Transverse colon (tissue), 4 donors: ENCODE results near the gene KRTAP10-1. TPM values are rescaled to one million over a fixed set of nuclear protein-coding genes. Genes with fewer than 3 reads are reported as not detected.

Source experiments
- DNase-seq: peaks from one replicate; pipeline ENCODE4 v3.0.0-alpha.2; 2019
- H3K27ac ChIP-seq, 4 donors: fragments of 200-600 bp; sonication (generic); 2 replicates each; pipeline ENCODE4 v1.5.1; 2016 to 2018; ENCODE audit warnings: inconsistent platforms in 4 of 4
- H3K27me3 ChIP-seq: fragments of 200-600 bp; sonication (generic); 2 replicates; pipeline ENCODE4 v1.5.1; 2017; ENCODE audit warnings: inconsistent platforms
- H3K36me3 ChIP-seq, 4 donors: fragments of 200-600 bp; sonication (generic); 2 replicates each; pipeline ENCODE4 v1.5.1; 2017 to 2019; ENCODE audit warnings: inconsistent platforms in 4 of 4
- H3K4me1 ChIP-seq, 4 donors: fragments of 200-600 bp; sonication (generic); 2 replicates each; pipeline ENCODE4 v1.5.1; 2017 to 2020; ENCODE audit warnings: inconsistent platforms in 4 of 4
- H3K4me3 ChIP-seq, 4 donors: fragments of 200-600 bp; sonication (generic); 1 replicate in 1 of 4; 2 replicates in 3 of 4; pipeline versions ENCODE4 v1.5.1 to v1.6.1; 2017 to 2019; ENCODE audit warnings: inconsistent platforms in 4 of 4
- H3K9me3 ChIP-seq, 2 donors: fragments of 200-600 bp; sonication (generic); 2 replicates each; pipeline ENCODE4 v1.5.1; 2017 to 2019; ENCODE audit warnings: inconsistent platforms in 2 of 2
- CTCF ChIP-seq, 5 experiments: fragments of 200-600 bp in 3 of 5; fragments of 450-650 bp in 2 of 5; sonication (generic) in 3 of 5; IDR thresholded peaks; 1 replicate in 2 of 5; 2 replicates in 3 of 5; pipeline ENCODE4 v1.5.1; 2016 to 2017; ENCODE audit warnings: antibody characterized with exemption in 5 of 5, inconsistent platforms in 3 of 5, mild to moderate bottlenecking in 2 of 5, moderate library complexity in 1 of 5
- EP300 ChIP-seq: sonication (generic); formaldehyde crosslinking; IDR thresholded peaks from one replicate; pipeline ENCODE4 v1.6.1; 2017; ENCODE audit warnings: antibody characterized with exemption, low read depth
- POLR2A ChIP-seq: fragments of 450-650 bp; IDR thresholded peaks from one replicate; pipeline ENCODE4 v1.6.1; 2016; ENCODE audit warnings: antibody characterized with exemption, mild to moderate bottlenecking, moderate library complexity
- POLR2AphosphoS5 ChIP-seq, 3 donors: sonication (generic); formaldehyde crosslinking; IDR thresholded peaks; one replicate each; pipeline ENCODE4 v1.6.1; 2016; ENCODE audit warnings: antibody characterized with exemption in 3 of 3
- WGBS, 2 donors: methylation state at CpG; one replicate each; pipeline ENCODE4 v1.1.5; 2018; ENCODE audit warnings: low coverage in 1 of 2; 5-methylcytosine and 5-hydroxymethylcytosine counted together
- in situ Hi-C, 4 donors: fragments of 200-750 bp; cut with MboI; loops; one replicate each; pipeline versions ENCODE4 v1.15.0 to v1.15.1; 2017; ENCODE audit warnings: low sequenced_read_pairs in 3 of 4, low pct_ligation_motif_present in 1 of 4, low pct_unique_long_range_greater_than_20kb in 1 of 4
- intact Hi-C: fragments of 100-400 bp; cut with DNase I; formaldehyde crosslinking; loops from one replicate; pipeline ENCODE4 v1.15.1; 2023; ENCODE audit warnings: low total_unique reads
- total RNA-seq, 4 donors: library from RNA; depleted of rRNA; stranded (reverse); fragments of >200 nt; gene quantifications; one replicate each; pipeline ENCODE4 v1.1.0, GENCODE V29; 2016

Gene KRTAP10-1
- total RNA-seq, 4 donors from 2014 or later, result not detected

DNA sequence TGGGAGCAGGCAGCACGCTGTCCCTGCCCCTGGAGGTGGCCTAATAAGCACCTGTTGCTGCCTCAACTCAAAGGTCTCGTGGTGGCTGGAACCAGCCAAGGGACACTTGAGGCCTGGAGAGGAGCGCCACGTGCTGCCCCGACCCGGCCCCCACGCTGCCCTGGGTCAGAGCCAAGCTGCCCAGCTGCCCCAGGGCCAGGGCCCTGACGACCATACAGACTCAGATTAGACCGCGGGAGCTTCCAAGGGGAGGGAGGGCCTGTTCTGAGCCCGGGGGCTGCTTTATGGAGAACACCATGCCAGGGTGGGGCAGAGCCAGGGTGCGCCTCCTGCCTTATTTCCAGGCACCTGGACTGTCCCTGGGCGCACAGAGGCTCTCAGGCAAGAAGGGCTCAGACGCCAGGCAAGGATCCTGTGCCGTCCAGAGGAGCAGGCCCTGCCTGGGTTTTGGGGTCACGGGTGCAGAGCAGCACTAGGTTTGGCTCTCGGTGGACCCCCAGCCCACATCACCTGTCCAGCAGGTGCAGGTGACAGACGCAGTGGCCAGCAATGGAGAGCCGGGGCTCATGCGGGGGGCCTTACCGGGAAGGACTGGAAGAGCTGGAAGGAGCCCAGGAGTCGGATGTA is 18.6 kb downstream of the KRTAP10-1 start:
- in situ Hi-C loops, result loop anchor here in 1 of 4 donors (25.0 kb wide), 1 partner anchor 266 kb away; no protein-coding TSS in a partner anchor

DNA sequence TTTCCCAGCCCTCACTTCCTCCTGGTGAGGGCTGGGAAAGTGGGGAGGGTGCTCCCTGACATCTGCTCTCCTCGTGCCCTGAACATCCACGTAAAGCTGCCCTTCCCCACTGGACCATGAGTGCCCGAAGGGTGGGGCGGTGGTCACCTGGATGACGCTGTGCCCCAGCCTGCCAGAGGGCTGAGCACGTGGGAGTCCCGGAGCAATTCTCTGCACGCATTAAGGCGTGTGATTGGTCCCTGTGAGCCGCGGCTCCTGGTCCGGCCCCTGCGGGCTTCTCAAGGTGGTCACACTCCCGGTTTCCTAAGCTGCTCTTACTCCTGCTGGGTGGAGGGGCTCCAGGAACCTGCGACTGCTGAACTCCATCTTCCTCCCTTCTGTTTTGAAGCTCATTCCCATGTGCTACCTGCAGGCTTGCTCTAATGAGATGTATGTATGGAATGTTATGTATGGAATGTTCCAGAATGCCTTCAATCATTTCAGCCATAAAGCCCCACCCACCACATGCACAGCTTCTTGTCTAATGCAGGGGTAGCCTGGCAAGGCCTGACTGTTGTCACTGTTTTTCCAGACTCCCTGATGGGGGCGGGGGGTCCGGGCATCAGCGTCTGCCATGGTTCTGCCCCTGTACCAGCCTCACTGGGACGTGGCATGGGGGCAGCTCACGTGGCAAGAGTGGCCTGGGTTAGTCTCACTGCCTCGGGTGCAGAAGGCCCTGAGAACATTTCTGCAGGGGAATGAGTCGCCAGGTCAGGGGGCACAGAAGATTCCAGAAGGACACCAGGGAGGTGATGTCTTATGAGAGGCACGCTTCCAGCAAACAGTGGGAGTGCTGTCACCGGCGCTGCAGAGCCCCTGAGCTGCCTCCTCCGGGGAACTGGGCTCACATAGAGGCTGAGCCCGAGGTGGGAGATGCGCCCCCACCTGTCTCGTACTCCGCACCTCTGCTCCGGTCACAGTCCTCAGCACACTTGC is 19.4 kb downstream of the KRTAP10-1 start:
- no peaks in the 10 kb centered on the region for H3K36me3 ChIP-seq
- no peaks in the 10 kb centered on the region for H3K9me3 ChIP-seq
- no peaks in the 10 kb centered on the region for H3K4me1 ChIP-seq
- intact Hi-C loops, result no loop called here
- H3K4me3 ChIP-seq, result no peak overlapping the region
- no peak overlapping the region for H3K27ac ChIP-seq
- H3K27me3 ChIP-seq, result no peaks in the 10 kb centered on the region
- no peak for DNase-seq
- in situ Hi-C loops, result loop anchor here in 1 of 4 donors (25.0 kb wide), 1 partner anchor 267 kb away; no protein-coding TSS in a partner anchor
- TF ChIP-seq CTCF (IDR thresholded peaks at IDR 0.05), result no peak
- WGBS, 2 donors, result 86% methylated on average over 31 of the region's 31 CpGs; no CpG with 5 or more reads in 1 of the 2 donors

More for the DNA sequence above, 18.6 kb downstream of the KRTAP10-1 start:
- TF ChIP-seq POLR2A (no peak), POLR2AphosphoS5 (IDR thresholded peaks at IDR 0.05) (no peak), EP300 (no peak), CTCF (IDR thresholded peaks at IDR 0.05) (no peak)
- Histone ChIP-seq H3K4me1 (no peaks in the 10 kb centered on the region), H3K27ac (no peak overlapping the region), H3K9me3 (no peaks in the 10 kb centered on the region), H3K4me3 (no peak overlapping the region), H3K36me3 (no peaks in the 10 kb centered on the region), H3K27me3 (no peaks in the 10 kb centered on the region)
- no peak for DNase-seq
- intact Hi-C loops, result no loop called here
- WGBS, 2 donors, result 83% methylated on average over 19 of the region's 22 CpGs; no CpG with 5 or more reads in 1 of the 2 donors

- TF ChIP-seq EP300 (no peak), POLR2A (no peak), CTCF (IDR thresholded peaks at IDR 0.05) (no peak), POLR2AphosphoS5 (IDR thresholded peaks at IDR 0.05) (no peak)
- Histone ChIP-seq H3K27ac (no peak overlapping the region), H3K4me1 (no peaks in the 10 kb centered on the region), H3K9me3 (no peaks in the 10 kb centered on the region), H3K4me3 (no peak overlapping the region), H3K27me3 (no peaks in the 10 kb centered on the region), H3K36me3 (no peaks in the 10 kb centered on the region)
- in situ Hi-C loops (loop anchor here in 2 of 4 donors (10.0 to 25.0 kb wide), 2 partner anchors 268 to 275 kb away; no protein-coding TSS in a partner anchor), intact Hi-C loops (no loop called here)
- DNase-seq, result no peak
- WGBS, 2 donors, result 80% methylated on average over 28 of the region's 28 CpGs; no CpG with 5 or more reads in 1 of the 2 donors
Measured at GRCh38 chr21:44519346-44520325, 20.4 kb downstream of the KRTAP10-1 start.
